Endometrium (tissue), 2 donors: ENCODE data around the gene CCDC149.

Experiments
- FAIRE-seq: peaks from 2 replicates; lab custom pipeline; 2012; peaks lifted over from hg19 to GRCh38; lab: Jason Lieb, UNC
- donor health status: control.
- donor health status: control.

The CCDC149 gene

DNA sequence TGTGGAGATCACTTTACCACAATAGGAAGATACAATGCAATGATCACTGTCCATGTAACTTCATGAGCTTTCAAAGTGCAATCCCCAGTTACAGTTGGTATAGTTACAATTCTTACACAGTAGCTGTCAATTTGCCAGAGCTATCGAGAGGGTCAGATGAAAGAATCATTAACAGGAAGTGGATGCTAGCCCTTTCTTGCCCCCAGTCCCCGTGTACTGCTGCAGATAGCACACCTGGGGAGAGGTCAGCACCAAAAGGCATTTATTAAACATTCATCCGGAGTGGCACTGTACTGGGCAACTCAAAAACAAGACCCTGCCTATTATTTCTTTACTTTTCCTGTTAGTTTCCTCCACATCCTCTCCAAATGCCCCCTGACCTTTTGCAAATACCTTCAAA, 69.7 kb downstream of the CCDC149 start:
- no peak for FAIRE-seq

GRCh38 chr4:24842356-24842755, 70.5 kb downstream of the CCDC149 start:
- FAIRE-seq = no peak

DNA sequence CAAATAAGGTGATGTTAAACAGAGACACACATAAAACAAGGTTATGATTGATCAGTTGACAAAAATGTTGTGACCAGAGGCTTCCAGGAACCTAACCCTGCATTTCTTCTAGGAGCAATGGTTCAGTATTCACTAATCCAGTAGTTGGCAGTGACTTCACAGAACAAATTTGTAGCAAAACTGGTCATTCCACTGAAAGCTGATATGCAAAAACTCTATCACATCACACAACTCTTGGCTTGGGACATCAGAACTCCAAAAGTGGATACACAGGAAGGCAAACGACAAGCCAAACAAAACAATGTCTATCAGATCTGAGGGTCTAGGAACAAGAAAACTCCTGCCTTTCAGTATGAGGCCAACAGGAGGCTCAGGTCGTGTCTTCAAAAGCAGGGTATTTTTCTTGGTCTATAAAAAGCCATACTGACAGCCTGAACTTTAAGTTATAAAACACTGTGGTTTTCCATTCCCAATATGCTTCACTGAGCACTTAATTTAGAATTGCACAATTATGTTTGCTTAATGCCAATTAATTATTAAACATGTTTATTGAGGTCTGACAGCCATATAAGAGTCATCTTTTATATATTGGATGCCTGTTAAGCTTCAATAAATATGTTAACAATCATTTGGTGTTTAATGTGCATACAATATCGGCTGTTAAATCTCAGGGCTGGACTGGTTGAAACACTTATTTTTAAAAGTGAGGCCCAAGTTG, 71.9 kb downstream of the CCDC149 start:
- FAIRE-seq = no peak

DNA sequence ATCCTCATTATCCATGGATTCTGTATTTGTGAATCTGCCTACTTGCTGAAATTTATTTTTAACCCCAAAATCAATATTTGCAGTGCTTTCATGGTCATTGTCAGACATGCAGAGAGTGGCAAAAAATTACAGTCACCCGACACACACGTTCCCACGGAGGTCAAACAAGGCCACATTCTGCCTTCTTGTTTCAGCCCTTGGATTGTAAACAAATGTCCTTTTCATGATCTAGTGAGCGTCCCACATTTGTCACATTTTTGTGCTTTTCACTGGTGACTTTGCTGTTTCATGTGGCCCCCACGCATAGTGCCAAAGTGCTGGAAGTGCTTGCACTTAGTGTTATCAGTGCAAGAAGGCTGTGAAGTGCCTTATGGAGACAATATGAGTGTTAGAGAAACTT, 72.5 kb downstream of the CCDC149 start:
- no peak for FAIRE-seq

DNA sequence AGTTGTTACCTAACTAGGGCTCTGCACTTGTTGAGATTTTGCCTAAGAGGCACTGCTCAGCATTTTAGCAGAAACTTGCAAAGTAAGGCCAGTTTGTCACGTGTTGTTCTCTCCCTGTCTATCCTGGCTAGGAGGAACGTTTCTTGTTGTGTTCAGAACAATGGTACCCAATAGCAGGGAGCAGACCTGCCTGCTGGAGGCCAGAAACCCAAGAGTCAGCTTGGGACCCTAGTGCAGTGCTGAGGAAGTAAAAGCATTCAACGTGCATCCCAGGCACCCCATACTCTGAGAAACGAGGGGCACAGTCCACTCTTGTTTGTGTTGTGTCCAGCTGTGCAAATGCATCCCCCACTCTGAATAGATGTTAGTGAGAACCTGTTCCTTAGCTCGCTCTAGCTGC, 75.1 kb downstream of the CCDC149 start:
- FAIRE-seq = no peak

DNA sequence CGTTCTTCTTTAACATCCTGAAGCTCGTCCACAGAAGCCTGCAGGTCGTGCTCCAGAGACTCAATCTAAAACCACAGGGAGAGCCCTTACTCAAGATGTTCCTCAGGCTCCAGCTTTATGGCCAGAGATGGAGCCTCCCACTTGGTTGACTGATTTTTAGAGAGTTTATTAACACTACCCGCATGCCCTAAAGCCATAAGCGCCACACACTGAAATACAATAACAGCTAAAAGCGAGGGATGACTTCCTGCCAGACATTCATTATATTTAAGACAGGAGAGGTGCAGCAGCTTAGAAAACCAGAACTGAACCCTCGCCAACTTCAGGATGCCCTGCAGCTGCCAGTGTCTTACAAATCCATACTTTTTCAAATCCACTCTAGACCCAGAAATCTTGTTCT, 75.5 kb downstream of the CCDC149 start:
- FAIRE-seq = no peak

- no peak for FAIRE-seq
Measured at GRCh38 chr4:24836661-24837242, 76.1 kb downstream of the CCDC149 start.

DNA sequence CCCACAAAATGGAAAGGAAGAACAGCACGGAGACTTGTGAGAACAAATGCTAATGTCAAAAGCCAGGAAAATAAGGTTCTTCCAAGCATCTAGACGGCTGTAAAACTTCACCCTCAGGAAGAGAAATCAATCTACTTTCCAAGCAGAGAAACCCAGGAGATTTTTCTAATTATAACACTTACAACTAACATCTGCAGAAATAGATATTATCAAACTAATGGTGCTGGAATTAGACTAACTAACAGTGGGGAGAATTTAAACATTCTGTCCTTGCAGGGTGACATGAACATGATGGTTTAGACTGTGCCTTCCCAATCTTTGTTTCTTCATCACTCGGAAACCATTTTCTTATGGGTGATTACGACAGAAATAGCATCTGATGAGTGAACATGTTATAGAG, 77.1 kb downstream of the CCDC149 start:
- no peak for FAIRE-seq

GRCh38 chr4:24831637-24832036, 81.2 kb downstream of the CCDC149 start:
- FAIRE-seq = no peak

DNA sequence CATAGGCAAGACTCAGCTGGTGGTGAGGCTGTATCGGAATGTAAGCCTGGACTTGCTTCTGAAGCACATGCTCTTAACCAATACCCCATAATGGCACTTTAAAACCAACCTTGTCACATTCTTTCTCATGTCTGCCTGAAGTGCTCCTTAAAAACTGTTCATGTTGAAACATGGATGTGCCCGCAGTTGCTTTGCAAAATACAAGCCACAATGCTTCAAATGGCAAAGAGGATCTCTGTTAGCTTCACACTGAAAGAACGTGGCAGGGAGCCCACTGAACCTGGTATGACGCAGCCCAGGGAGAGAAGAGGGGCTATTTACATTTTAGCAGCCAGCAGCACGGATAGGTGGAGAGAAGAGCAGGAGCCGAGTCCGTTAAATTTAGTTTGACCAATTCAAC, 88.1 kb downstream of the CCDC149 start:
- FAIRE-seq = no peak

DNA sequence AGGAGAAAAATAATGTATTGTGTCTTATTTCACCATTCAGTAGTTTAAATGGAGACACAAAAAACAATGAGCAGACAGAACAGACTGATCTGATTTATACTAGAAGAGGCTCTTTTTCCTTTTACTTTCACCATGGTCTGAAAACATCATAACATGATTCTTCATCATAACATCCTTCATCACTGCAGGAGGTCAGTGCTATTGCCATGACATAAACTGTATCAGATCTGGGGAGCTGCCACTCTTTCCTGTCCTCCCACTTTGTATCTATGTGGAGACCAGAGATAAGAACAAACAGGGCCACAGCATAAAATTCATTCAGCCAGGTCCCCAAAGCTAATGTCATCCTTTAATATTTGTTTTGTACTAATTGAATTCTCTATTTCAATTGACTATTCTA, 92.3 kb downstream of the CCDC149 start:
- FAIRE-seq = no peak

DNA sequence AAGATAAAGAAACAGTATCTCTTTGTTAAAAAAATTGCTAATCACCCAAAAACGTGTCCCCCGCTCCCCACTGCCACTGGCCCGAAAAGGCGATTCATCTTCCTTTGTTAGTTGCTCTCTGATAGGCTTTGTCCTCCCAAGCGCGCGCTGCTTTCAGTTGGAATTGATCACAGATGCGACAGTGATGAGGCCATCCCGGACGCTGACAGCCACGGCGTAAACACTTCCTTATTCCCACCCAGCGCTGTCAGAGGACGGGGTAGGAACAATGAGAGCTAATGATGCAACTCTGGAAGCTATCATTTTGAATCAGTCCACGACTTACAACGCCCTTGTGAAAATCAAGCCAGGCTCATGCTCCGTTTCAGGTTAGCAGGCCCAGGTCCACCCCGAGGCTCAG, 96.0 kb downstream of the CCDC149 start:
- FAIRE-seq = no peak

GRCh38 chr4:24813732-24814131, 99.1 kb downstream of the CCDC149 start:
- no peak for FAIRE-seq

DNA sequence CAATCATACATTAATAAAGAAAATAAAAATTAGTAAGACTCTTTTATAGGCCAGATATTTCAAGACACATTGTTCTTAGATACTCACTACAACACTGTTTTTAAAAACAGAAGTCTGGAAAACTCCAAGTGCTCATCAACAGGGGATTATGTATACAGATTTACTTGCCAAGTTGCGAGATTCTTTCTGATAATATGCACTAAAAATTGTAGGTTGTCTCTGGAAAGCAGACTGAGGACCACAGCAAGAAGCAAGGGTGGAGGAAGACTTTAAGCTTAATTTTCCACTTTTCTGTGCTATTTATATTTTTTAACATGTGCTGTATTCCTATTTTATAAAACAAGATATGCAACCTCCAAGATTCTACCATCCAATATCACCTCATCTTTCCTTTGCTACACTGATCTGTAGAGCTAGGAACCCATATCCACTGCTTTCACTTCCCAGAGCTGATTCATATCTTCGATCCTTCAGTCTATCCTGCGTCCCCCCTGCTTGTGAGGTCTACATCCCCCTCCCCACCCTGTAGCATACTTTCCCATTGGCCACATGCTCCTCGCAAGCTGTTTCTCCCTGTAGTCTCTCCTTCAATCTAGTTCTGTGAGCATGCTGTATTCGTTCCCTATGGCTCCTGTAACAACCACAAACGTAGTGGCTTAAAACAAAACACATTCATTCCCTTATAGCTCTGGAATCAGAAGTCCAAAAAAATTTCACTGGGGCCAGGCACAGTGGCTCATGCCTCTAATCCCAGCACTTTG, 101.8 kb downstream of the CCDC149 start:
- no peak for FAIRE-seq

- FAIRE-seq = no peak
Measured at GRCh38 chr4:24809815-24810405, 102.9 kb downstream of the CCDC149 start.

DNA sequence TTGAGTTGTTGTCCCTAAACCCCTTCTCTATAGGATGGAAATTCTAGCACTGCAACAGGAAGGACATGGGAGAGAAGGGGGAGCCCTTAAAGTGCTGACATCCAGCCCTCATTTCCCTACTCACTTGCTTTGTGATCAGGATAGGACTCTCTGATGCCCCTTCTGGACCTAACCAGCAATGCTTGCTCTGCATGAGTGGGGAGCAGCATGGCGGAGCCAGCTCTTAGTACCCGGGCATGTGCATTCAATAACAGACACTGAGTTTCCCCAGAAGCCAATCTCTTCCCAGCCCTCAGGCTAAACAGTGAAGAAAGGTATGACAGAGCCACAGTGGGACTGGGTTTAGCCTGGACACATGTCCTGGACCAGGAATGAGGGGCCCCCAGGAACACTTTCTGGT, 103.5 kb downstream of the CCDC149 start:
- FAIRE-seq = no peak

- FAIRE-seq = no peak
Measured at GRCh38 chr4:24808955-24809354, 103.9 kb downstream of the CCDC149 start.

GRCh38 chr4:24808261-24808660, 104.6 kb downstream of the CCDC149 start:
- no peak for FAIRE-seq

- FAIRE-seq = no peak
Measured at GRCh38 chr4:24807611-24808010, 105.2 kb downstream of the CCDC149 start.

- FAIRE-seq = no peak
Measured at GRCh38 chr4:24806206-24806990, 106.4 kb downstream of the CCDC149 start.

DNA sequence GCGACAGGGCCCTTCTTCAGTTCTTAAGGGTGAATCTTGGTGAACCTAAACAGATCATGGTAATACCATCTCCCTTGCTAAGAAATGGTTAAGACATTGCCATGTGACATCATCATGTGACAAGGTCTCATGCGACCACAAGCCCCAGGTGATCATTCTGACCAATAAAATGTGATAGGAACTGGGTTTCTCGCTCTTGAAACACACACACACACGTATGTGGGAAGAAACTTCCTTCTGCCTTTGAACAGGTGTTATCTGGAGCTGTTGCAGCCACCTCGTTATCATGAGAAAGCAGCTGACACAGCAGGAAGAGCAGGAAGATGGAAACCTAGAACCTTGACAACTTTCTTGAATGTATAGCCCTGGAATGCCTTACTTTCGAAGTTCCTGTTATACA, 107.3 kb downstream of the CCDC149 start:
- no peak for FAIRE-seq

- no peak for FAIRE-seq
Measured at GRCh38 chr4:24805067-24805466, 107.8 kb downstream of the CCDC149 start.
